MCF 10A (cell line): ENCODE results near the gene SPSB4. TPM values are rescaled to one million over a fixed set of nuclear protein-coding genes. Genes with fewer than 3 reads are reported as not detected.

Experiments
- BruUV-seq: library from RNA; stranded (reverse); fragments of 400-500 nt; replicated peaks from 2 replicates; lab custom pipeline; 2021; lab: Mats Ljungman, UMichigan
- CTCF ChIA-PET: fragments of 300-600 bp; sonication (Branson Sonifier 250); formaldehyde crosslinking; extraction: SDS; loops from one replicate; lab custom pipeline; 2021; ENCODE audit warnings: antibody characterized with exemption, inconsistent platforms; lab: Yijun Ruan, JAX
- POLR2A ChIA-PET: fragments of 300-600, 350-650 bp; sonication (Branson Sonifier 250); formaldehyde crosslinking; extraction: SDS; loops from one replicate; lab custom pipeline; 2020; ENCODE audit warnings: antibody characterized with exemption, inconsistent platforms; lab: Yijun Ruan, JAX
- DNase-seq: peaks from one replicate; pipeline ENCODE4 v3.0.0-alpha.2; 2018; ENCODE audit not compliant: unreplicated experiment
- H3K27ac Mint-ChIP-seq: one replicate; pipeline ENCODE4 v1.8.0; 2022; ENCODE audit warnings: mild to moderate bottlenecking, low read depth, mixed read lengths; ENCODE audit not compliant: unreplicated experiment
- H3K27me3 Mint-ChIP-seq: one replicate; pipeline ENCODE4 v1.8.0; 2022; ENCODE audit warnings: mixed read lengths; ENCODE audit not compliant: insufficient read depth, unreplicated experiment
- H3K36me3 Mint-ChIP-seq: one replicate; pipeline ENCODE4 v1.8.0; 2022; ENCODE audit warnings: mild to moderate bottlenecking, moderate library complexity, mixed read lengths; ENCODE audit not compliant: insufficient read depth, unreplicated experiment
- H3K4me1 Mint-ChIP-seq: one replicate; pipeline ENCODE4 v1.8.0; 2022; ENCODE audit warnings: mixed read lengths; ENCODE audit not compliant: insufficient read depth, unreplicated experiment
- H3K4me3 Mint-ChIP-seq: one replicate; pipeline ENCODE4 v1.8.0; 2022; ENCODE audit warnings: mild to moderate bottlenecking, moderate library complexity, mixed read lengths; ENCODE audit not compliant: unreplicated experiment
- H3K9me3 Mint-ChIP-seq: one replicate; pipeline ENCODE4 v1.8.0; 2022; ENCODE audit warnings: mixed read lengths; ENCODE audit not compliant: unreplicated experiment
- intact Hi-C: fragments of 100-400 bp; cut with micrococcal nuclease; formaldehyde crosslinking; loops from 2 replicates; pipeline ENCODE4 v1.14.1; 2022
- total RNA-seq: library from RNA; stranded (reverse); gene quantifications from 2 replicates; pipeline ENCODE4 v1.2.3, GENCODE V29; 2022
- TF ChIP-seq, protein P1 (sequence below): fragments of 200-600 bp; IDR thresholded peaks from one replicate; pipeline ENCODE4 v1.8.0; 2022; ENCODE audit warnings: antibody characterized with exemption, mild to moderate bottlenecking; ENCODE audit not compliant: unreplicated experiment

SPSB4 gene
- total RNA-seq, 1 experiment from 2014 or later: not detected

GRCh38 chr3:141070727-141071357 is 19.7 kb downstream of the SPSB4 start:
- no peaks in the 10 kb centered on the region for H3K4me1 Mint-ChIP-seq
- ChIA-PET CTCF (interaction anchor here (0.6 to 0.7 kb wide), 2 partner anchors 185 to 1021 kb away, joined by 3 read pairs; no protein-coding TSS in a partner anchor), POLR2A (interaction anchor here (1.4 kb wide), 1 partner anchor 15 kb away, joined by 4 read pairs; no protein-coding TSS in a partner anchor)
- H3K27me3 Mint-ChIP-seq: no peaks in the 10 kb centered on the region
- H3K36me3 Mint-ChIP-seq: no peaks in the 10 kb centered on the region
- intact Hi-C loops: no loop called here
- TF ChIP-seq, protein P1, sequence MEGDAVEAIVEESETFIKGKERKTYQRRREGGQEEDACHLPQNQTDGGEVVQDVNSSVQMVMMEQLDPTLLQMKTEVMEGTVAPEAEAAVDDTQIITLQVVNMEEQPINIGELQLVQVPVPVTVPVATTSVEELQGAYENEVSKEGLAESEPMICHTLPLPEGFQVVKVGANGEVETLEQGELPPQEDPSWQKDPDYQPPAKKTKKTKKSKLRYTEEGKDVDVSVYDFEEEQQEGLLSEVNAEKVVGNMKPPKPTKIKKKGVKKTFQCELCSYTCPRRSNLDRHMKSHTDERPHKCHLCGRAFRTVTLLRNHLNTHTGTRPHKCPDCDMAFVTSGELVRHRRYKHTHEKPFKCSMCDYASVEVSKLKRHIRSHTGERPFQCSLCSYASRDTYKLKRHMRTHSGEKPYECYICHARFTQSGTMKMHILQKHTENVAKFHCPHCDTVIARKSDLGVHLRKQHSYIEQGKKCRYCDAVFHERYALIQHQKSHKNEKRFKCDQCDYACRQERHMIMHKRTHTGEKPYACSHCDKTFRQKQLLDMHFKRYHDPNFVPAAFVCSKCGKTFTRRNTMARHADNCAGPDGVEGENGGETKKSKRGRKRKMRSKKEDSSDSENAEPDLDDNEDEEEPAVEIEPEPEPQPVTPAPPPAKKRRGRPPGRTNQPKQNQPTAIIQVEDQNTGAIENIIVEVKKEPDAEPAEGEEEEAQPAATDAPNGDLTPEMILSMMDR: no peak
- H3K27ac Mint-ChIP-seq: no peak overlapping the region
- no peaks in the 10 kb centered on the region for H3K9me3 Mint-ChIP-seq
- DNase-seq: no peak
- no peak overlapping the region for H3K4me3 Mint-ChIP-seq
- no TSS peak for BruUV-seq

GRCh38 chr3:141071681-141072260 is 20.6 kb downstream of the SPSB4 start:
- H3K4me1 Mint-ChIP-seq: no peaks in the 10 kb centered on the region

GRCh38 chr3:141072950-141073349 is 21.8 kb downstream of the SPSB4 start:
- CTCF ChIA-PET: interaction anchor here (0.9 kb wide), 2 partner anchors 12 to 74 kb away, joined by 3 read pairs; no protein-coding TSS in a partner anchor
- TF ChIP-seq, protein P1: no peak
- Mint-ChIP-seq H3K27me3 (no peaks in the 10 kb centered on the region), H3K36me3 (no peaks in the 10 kb centered on the region), H3K27ac (no peak overlapping the region), H3K4me1 (no peaks in the 10 kb centered on the region), H3K4me3 (no peak overlapping the region), H3K9me3 (no peaks in the 10 kb centered on the region)
- no TSS peak for BruUV-seq
- intact Hi-C loops: no loop called here
- POLR2A ChIA-PET: no interaction called here
- DNase-seq: no peak

More at GRCh38 chr3:141071681-141072260, 20.6 kb downstream of the SPSB4 start:
- DNase-seq: no peak
- Mint-ChIP-seq H3K4me3 (no peak overlapping the region), H3K27ac (no peak overlapping the region), H3K9me3 (no peaks in the 10 kb centered on the region), H3K27me3 (no peaks in the 10 kb centered on the region), H3K36me3 (no peaks in the 10 kb centered on the region)
- no TSS peak for BruUV-seq
- TF ChIP-seq, protein P1: no peak
- POLR2A ChIA-PET: no interaction called here
- intact Hi-C loops: no loop called here
- CTCF ChIA-PET: no interaction called here

- Mint-ChIP-seq H3K27me3 (no peaks in the 10 kb centered on the region), H3K9me3 (no peaks in the 10 kb centered on the region), H3K4me1 (no peaks in the 10 kb centered on the region), H3K36me3 (no peaks in the 10 kb centered on the region), H3K4me3 (no peak overlapping the region), H3K27ac (no peak overlapping the region)
- no TSS peak for BruUV-seq
- ChIA-PET CTCF (interaction anchor here (0.9 to 3.1 kb wide), 3 partner anchors 11 to 62 kb away, joined by 3 to 11 read pairs (median 5); partner anchors contain the start of gene SPSB4), POLR2A (no interaction called here)
- no peak for DNase-seq
- intact Hi-C loops: no loop called here
- TF ChIP-seq, protein P1: no peak
These were observed 22.4 kb downstream of the SPSB4 start for GRCh38 chr3:141073580-141073979.
